NCI-H226 (cell line): ENCODE measurements around the gene INHBB.

ENCODE experiments used
- DNase-seq: peaks from one replicate; pipeline ENCODE4 v3.0.0-alpha.2; 2015

INHBB gene

DNA sequence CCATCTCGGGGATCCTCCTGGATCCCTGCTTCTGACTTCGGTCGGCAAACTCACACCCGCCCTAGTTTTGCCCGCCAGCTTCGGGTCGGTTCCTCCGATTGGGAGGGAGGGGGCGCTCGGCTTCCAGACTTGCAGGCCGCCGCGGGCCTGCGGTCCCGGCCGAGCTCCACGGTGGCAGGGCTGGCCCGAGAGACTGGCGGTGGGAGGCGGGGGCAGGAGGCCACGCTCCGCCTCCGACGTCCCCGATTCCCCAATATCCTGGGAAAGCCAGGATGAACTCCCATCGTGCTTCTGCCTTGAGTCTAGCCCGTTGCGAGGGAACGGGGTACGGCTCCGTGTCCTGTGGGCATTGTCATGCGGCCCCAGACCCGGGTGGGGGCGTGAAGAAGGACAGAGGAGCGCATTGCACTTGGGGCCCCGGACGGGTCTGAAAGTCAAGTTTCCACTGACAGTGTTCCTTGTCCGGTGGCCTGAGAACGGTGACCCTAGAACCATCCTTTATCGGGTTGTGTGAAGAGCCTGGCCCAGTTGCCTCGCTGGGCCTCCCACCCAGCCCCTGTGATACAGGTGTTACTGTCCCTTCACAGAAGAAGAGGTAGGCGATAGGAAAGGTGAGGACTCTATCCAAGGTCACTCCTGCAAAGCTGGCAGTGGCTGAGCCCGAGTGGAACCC is 2.4 kb upstream of the INHBB start:
- peak; percentile 63 for DNase-seq

DNA sequence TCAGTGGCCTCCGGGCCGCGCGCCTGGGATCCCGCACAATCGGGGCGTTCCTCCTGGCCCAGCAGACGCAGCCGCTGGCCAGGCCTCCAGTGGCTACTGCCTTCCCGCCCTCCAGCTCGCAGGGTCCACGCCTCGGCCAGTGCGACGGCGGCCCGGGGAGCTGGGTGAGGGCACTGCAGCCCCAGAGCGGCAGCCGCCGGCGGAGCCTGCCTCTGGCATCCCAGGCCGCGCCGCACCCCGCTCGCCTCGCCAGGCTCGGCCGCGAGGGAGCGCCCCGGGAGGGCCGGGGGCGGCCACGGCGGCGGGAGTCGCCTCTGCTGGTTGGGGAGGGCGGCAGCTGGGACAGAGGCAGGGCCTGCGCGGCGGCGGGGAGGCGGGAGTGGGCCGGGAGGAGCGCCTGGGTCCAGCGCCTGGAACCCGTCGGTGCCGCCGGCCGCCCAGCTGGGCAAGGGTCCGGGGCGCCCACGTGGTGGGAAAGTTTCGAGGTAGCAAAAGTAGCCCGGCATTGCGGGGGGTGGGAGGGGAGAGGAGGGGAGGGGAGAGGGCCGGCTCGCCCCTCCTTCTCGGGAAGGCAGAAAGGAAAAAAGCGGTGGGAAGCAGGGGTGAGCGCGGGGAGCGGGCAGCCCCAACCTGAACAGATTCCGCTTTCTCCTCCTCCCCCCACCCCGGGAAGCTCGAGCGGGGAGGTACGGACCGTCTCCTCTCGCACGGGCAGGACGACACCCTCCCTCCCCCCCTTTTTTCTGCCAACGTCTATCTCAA is 1.5 kb upstream of the INHBB start:
- DNase-seq: no peak

DNA sequence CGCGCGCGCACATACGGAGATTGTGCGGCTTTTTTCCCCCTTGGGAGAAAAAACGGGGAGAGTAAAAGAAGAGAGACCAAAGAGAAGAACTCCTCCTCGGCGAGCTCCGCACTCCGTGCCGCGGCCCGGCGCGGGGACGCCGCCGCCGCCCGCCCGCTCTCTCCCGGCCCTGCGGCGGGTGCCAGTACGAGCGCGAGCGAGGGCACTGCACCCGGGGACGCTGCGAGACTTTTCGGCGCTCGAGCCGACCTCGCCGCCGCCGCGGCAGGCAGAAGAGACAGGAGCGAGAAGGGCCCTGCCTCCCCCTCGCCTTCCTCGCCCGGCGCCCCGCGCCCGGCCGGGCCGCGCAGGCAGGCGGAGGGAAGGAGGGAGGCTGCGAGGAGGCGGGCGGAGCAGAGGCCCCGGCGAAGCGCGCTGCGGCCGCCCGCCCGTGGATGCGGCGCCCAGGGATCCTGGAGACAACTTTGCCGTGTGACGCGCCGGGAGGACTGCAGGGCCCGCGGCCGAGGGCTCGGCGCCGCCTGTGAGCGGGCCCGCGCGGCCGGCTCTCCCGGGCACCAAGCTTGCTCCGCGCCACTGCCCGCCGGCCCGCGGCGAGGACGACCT is 857 bp upstream of the INHBB start:
- DNase-seq: no peak

DNA sequence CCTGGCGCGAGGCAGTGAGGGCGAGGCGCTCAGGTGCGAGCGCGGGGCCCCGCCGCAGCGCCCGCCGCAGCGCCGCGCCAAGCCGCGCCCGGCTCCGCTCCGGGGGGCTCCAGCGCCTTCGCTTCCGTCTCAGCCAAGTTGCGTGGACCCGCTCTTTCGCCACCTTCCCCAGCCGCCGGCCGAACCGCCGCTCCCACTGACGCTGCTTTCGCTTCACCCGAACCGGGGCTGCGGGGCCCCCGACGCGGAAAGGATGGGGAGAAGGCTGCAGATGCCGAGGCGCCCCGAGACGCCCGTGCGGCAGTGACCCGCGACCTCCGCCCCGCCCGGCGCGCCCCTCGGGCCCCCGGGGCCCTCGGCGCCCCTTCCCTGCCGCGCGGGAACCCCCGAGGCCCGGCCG is 328 bp upstream of the INHBB start:
- no peak for DNase-seq

DNA sequence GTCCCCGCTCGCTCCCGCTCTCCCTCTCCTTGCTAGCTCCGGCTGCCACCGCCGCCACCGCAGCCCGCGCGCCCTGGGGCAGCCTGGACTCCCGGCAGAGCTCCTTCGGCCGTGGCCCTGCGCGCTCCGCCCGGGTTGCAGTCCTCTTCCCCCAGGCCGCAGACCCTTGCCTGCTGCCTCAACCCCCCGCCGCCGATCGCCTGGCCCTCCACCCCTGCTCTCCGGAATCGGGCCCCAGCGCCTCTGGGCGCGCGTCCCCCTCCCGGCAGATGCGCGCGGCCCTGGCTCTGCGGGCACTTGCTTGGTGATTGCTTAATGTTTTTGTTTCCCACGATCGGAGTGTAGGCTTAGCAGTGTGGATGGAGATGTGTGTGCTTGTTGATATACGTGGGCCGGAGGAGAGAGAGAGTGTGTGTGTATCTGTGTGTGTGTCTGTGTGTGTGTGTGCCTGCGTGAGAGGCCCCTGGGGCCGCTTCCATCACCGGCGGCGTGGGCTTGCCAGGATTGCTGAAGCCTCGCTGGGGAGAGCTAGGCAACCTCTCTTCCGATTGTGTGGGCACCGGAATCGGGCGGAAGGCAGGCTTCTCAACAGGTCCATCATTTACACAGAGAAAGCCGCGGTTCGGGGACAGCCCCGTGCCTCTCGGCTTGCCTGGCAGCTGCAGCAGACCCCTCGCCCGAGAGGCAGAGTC is 877 bp downstream of the INHBB start:
- DNase-seq: no peak

DNA sequence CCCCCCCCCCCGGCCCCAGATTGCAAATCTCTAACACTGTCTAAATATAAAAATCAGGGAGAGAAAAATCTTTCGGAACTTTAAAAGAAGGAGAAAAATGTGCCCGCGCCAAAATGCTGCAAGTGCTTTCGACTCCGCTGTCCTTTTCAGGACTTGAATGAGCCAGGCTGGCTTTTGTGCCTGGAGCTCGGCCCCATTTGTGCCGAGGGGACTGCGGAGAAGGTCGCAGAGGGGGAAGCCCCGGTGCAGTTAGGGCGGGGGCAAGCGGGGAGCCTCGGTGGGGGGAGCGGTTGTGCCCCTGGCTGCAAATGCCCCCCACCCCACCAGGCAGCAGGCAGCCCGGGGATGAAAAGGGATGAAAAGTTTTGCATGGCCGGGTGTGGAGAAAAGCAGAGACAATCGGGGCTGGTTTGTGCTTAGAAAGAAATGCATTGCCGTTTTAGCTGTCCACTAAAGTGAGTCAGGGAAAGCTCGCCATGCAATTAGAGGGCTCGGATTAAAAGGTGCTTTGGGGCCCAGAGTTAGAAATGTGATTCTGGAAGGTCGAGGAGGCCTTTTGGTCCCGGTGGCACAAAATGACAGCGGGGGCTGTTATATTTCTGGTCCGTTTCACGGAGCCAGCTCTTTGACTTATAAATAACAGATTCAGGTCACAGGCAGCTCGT is 1.6 kb downstream of the INHBB start:
- no peak for DNase-seq

DNA sequence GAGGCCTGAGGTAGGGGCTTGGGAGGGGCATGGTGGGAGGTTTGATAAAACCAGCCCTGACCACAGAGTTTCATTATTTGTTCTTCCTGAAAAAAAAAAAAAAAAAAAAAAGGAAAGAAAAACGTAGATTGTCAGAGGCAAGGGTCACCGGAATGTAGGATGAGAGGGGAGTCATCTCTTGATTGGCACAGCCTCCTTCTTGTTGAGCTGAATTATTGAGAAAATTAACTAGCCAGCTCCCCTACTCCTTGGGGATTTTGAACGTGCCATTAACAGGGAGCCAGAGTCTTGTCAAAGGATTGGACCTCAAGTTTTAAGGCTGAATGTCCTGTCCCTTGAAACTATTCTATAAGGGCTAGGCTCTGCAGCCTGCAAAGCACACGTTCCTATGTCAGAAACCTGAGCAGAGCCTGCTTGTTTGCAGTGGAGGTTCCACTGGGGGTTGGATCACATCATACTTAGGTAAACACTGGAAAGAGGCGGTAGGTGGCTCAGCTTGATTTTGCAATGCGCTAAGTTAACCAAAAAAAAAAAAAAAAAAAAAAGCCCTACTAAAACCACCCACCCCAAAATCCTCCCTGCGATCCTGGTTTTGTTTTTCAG is 2.3 kb downstream of the INHBB start:
- DNase-seq: no peak

DNA sequence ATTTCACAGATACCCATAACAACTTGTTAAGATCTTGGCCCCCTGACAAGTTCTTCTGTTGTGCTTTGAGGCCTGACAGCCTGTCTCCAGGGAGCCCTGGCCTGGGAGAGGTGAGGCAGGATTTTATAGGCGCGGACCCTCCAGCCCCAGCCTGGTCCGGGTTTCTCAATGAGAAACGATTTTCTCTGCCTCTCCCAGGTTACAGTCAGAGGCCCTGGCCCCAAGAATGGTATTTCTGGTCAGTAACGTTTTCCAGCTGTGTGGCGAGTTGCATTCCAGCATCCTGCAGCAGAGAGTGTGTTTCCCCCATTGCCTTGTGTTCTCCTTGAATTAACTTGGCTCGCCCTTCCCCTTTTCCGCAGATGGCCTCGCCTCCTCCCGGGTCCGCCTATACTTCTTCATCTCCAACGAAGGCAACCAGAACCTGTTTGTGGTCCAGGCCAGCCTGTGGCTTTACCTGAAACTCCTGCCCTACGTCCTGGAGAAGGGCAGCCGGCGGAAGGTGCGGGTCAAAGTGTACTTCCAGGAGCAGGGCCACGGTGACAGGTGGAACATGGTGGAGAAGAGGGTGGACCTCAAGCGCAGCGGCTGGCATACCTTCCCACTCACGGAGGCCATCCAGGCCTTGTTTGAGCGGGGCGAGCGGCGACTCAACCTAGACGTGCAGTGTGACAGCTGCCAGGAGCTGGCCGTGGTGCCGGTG is 3.0 kb downstream of the INHBB start:
- no peak for DNase-seq

DNA sequence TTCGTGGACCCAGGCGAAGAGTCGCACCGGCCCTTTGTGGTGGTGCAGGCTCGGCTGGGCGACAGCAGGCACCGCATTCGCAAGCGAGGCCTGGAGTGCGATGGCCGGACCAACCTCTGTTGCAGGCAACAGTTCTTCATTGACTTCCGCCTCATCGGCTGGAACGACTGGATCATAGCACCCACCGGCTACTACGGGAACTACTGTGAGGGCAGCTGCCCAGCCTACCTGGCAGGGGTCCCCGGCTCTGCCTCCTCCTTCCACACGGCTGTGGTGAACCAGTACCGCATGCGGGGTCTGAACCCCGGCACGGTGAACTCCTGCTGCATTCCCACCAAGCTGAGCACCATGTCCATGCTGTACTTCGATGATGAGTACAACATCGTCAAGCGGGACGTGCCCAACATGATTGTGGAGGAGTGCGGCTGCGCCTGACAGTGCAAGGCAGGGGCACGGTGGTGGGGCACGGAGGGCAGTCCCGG is 3.5 kb downstream of the INHBB start:
- no peak for DNase-seq

DNA sequence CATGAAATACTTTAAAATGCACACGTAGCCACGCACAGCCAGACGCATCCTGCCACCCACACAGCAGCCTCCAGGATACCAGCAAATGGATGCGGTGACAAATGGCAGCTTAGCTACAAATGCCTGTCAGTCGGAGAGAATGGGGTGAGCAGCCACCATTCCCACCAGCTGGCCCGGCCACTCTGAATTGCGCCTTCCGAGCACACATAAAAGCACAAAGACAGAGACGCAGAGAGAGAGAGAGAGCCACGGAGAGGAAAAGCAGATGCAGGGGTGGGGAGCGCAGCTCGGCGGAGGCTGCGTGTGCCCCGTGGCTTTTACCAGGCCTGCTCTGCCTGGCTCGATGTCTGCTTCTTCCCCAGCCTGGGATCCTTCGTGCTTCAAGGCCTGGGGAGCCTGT is 4.1 kb downstream of the INHBB start:
- DNase-seq: no peak

DNA sequence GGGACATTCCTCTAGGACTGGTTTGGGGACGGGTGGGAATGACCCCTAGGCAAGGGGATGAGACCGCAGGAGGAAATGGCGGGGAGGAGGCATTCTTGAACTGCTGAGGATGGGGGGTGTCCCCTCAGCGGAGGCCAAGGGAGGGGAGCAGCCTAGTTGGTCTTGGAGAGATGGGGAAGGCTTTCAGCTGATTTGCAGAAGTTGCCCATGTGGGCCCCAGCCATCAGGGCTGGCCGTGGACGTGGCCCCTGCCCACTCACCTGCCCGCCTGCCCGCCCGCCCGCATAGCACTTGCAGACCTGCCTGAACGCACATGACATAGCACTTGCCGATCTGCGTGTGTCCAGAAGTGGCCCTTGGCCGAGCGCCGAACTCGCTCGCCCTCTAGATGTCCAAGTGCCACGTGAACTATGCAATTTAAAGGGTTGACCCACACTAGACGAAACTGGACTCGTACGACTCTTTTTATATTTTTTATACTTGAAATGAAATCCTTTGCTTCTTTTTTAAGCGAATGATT is 4.9 kb downstream of the INHBB start:
- DNase-seq: no peak

DNA sequence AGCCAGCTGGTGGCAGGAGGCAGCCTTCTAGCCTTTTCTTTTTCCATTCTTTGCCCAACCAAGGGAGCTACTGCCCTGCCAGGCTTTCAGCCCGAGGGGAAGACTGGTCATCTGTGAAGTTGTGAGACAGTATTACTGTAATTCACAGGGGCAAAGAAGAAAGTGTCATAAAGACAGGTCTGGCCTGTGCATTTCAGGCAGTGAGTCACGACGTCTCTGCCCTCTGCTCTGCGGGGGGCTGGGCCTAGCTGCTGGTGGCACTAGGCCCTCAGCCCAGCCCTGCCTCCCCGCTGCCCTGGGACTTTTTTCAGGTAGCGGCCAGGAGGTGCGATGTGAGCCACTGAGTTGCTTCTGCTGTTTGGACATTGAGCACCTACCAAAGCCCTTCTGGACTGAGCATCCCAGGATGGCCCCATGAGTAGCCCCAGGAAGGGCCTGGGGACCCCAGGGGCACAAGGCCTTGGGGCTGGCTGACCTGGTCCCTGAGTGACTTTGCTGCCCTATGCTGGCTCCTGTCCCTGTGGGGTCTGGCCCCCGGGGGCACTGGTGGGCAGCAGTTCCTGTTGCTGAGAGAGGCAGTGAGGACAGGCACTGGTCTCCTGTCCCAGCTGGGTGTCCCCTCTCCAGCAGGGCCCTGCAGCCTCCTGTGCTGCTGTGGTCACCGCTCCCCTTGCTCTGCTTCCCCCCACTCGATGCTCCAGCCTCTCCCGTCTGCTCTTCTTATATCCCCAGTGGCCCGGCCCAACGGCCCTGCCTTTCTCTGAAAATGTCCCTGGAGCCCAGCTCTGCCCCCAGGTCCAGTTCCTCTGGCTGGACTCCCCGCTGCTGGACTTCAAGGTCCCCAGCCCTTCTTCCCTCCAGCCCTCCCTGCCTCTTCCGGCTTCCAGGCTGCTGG is 7.0 kb downstream of the INHBB start:
- no peak for DNase-seq

DNA sequence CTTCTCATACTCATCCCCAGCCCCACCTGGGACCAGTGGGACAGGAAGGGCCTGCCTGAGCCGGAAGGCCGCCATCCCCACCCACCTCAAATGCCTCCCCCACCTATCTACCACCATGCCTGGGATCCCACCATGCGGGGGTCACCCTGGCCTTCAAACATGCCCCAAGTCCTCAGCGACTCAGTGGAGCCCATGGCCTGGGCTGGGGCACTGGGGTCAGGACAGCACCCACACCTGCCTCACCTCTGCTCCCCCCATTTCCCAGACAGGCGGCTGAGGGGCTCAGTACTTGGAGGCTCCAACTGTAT is 7.6 kb downstream of the INHBB start:
- no peak for DNase-seq

DNA sequence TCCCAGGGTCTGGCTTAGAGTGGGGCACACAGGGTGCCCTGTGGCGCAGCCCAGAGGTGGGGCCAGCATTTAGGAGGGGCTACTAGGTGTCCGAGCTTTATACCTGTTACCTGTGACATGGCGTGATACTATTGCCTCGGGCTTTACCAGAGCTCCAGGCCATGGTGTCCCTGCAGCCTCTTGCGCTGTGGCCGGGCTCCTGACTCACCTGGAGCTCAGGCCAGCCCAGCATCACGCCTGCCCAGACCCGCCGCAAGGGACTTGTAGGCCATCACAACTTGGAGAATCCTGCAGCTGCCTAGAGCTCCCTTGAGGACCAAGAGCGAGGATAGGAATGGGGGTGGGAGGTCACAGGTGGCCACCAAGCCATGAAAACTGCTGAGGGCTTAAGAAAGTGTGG is 8.0 kb downstream of the INHBB start:
- DNase-seq: no peak

DNA sequence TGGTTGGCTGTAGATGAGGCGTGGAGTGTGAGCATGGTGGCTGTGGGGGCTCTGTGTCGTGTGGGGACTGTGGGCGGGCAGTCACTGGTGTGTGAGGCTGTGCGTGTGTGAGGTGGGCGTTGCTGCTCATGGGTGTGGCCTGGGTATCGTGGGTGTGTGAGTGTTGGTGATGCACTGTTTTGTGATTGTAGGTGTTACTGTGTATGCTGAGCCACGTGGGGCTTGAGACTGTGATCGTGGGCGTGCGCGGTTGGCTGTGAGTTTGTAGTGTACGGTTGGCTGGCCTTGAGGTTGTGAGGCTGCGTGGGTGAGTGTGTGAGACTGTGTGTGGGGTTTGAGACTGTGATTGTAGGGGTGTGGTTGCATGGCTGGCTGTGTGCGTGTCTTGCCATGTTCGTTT is 8.5 kb downstream of the INHBB start:
- no peak for DNase-seq

DNA sequence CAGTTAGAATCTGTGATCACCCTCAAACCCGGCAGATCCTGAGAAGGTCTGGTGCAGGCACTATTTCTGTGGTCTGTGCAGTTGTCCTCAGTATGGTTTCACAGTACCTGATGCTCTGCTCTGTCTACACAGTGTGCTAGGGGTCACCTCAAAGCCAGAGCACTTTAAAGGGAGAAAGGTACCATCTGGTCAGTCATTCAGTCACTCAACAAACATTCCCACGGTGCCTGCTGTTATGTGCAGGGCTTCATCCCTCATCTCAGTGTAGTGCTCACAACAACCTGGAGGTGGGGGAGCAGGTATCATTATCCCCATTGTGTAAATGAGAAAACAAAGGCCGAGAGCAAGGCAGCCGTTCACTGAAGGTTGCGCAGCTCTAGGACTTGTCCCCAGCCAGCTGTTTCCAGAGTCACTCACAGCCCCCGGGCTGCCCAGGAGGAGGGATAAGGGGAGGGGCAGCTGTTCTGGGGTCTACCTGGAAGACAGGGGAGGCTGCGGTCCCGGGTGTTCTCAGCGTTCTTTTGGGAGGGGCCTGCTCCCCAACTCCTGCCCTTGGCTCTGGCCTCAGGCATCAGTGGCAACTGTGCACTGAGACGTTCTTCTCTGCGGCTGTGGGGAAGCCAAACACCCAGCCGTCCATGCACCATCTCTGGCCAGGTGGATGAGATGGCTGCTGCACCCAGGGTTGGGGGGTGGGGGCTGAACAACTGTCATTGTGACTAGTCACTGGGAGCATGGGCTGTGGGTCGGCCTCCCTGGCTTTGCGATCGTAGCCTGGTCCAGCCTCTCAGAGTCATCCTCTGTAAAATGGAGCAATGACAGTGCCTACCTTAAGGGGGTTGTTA is 9.2 kb downstream of the INHBB start:
- no peak for DNase-seq

DNA sequence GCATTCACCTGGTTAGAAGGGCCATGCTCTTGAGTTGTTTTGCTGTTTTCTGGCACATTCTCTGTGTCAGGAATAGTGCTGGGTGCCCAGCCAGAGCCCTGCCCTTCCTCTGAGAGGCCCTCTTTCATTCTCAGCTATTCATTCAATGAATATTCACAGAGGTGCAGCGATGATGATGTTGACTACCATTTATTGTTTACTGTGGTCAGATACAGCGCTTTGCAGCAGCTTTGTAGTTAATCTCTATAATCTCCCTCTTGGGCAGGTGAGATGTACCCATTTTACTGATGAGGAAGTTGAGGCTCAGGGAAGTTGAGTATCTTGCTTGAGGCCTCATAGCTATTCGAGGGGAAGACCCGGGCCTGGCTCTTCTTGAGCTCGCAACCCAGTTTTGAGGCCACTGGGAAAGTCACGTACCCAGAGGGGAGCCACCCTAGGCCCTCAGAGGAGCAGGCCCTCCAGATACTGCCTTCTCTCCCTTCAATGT is 9.9 kb downstream of the INHBB start:
- DNase-seq: no peak

DNA sequence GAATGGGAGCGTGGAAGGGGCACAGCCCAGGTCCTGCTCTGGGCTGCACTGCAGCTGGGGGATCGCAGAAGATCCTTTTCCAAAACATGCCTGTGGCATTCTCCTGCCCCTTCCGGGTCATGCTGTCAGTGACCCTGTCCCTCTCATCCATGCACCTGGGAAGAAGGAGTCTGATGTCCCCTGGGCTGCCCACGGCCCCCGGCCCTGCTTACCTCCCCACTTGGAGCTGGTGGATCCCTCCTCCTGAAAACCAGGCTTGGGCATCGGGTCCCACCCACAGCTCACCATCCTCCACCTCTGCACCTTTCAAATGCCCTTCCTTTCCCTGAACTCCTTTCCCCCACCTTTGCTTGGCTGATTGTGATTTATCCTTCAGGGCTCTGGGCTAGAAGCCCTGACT is 11.8 kb downstream of the INHBB start:
- DNase-seq: no peak

DNA sequence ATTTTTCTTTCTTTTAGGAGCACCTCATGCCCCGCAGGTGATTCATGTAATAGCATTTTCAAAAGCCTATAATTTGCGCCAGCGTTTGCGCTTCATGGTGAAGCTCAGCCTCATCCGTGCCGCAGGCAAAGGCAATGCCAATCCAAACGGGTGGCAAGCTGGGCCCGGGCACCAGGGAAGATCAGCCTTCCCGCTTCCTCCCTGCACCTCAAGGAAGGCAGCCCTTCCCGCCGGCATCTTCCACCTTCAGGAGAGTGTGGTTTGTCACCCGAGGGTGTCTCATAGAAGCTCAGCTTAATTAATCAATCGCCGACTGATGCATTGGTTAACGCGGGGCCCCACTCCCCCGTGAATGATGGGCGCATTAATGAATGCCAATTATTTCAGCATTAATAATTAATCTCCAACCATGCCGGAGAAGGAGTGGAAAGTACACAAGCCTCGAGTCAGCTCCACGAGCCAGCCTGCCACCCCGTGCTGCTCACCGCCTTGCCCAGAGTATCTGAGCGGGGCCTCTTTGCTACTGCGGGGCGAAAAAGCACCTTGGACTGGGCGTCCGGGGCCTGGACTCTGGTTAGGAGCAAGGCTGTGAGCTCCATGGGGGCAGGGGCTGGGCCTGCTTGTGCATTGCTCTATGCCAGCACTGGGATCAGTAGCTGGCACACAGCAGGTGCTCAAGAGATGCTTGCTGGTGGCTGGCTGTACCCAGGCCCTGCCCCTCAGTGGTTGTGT is 13.0 kb downstream of the INHBB start:
- DNase-seq: no peak
